OCI-LY1 (cell line): ENCODE results near the gene C8A.

Experiments
- EZH2 ChIP-seq: fragments of 200-600 bp; sonication (generic), shearing (Covaris generic); IDR thresholded peaks from 2 replicates; pipeline ENCODE4 v1.8.0; 2017; ENCODE audit warnings: borderline replicate concordance, mixed run types, mild to moderate bottlenecking, antibody characterized with exemption, low read length, moderate library complexity, mixed read lengths
- TF ChIP-seq, protein P1 (sequence below): fragments of 200-600 bp; sonication (generic), shearing (Covaris generic); IDR thresholded peaks from 2 replicates; pipeline ENCODE4 v1.5.1; 2017; ENCODE audit warnings: mild to moderate bottlenecking, antibody characterized with exemption, low read length, moderate library complexity, mixed read lengths

DNA sequence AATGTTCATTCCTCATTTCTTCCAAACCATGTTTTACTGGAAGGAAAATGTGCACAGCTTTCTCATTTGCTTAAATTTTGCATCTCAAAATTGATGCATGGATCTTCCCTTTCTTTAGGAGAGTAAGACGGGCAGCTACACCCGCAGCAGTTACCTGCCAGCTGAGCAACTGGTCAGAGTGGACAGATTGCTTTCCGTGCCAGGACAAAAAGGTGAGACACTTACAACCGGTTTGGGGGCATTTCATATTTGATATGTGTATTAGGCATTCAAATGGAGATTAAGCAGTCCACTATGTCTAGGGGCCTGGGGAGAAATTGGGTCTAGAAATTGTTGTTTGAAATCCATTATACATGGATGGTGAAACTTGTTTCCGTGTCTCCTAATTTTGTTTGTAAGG is 12.9 kb downstream of the C8A start:
- TF ChIP-seq EZH2, result no peak
- TF ChIP-seq, protein P1, sequence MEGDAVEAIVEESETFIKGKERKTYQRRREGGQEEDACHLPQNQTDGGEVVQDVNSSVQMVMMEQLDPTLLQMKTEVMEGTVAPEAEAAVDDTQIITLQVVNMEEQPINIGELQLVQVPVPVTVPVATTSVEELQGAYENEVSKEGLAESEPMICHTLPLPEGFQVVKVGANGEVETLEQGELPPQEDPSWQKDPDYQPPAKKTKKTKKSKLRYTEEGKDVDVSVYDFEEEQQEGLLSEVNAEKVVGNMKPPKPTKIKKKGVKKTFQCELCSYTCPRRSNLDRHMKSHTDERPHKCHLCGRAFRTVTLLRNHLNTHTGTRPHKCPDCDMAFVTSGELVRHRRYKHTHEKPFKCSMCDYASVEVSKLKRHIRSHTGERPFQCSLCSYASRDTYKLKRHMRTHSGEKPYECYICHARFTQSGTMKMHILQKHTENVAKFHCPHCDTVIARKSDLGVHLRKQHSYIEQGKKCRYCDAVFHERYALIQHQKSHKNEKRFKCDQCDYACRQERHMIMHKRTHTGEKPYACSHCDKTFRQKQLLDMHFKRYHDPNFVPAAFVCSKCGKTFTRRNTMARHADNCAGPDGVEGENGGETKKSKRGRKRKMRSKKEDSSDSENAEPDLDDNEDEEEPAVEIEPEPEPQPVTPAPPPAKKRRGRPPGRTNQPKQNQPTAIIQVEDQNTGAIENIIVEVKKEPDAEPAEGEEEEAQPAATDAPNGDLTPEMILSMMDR, result no peak
